ENCODE results near the gene CAMTA1.

- no peak for TF ChIP-seq ZFP30 (CRISPR knock-in tag; IDR thresholded peaks at IDR 0.05)
- no peak for TF ChIP-seq ARNTL (CRISPR knock-in tag; IDR thresholded peaks at IDR 0.05; ENCODE audit: borderline replicate concordance, low read depth)
- TF ChIP-seq BACH2 (CRISPR knock-in tag; IDR thresholded peaks at IDR 0.05; ENCODE audit: borderline replicate concordance), result no peak
- TF ChIP-seq ZNF8 (CRISPR knock-in tag; IDR thresholded peaks at IDR 0.05), result no peak
- TF ChIP-seq TCF4 (CRISPR knock-in tag; IDR thresholded peaks at IDR 0.05; ENCODE audit: borderline replicate concordance), result no peak
- no peak for TF ChIP-seq PPARA (CRISPR knock-in tag; IDR thresholded peaks at IDR 0.05; ENCODE audit: borderline replicate concordance)
- TF ChIP-seq ZNF565 (CRISPR knock-in tag; conservative IDR thresholded peaks at IDR 0.05; ENCODE audit: low read depth), result no peak
- TF ChIP-seq ISL1 (CRISPR knock-in tag; IDR thresholded peaks at IDR 0.05), result no peak
- TF ChIP-seq ZFP3 (CRISPR knock-in tag; IDR thresholded peaks at IDR 0.05), result no peak
- no peak for TF ChIP-seq TSHZ2 (CRISPR knock-in tag; IDR thresholded peaks at IDR 0.05)
- TF ChIP-seq ESRRG (CRISPR knock-in tag; IDR thresholded peaks at IDR 0.05), result no peak
Observed at GRCh38 chr1:7159116-7159781, 374.0 kb downstream of the CAMTA1 start.
